Pancreas (tissue), 10 donors: Measurements from ENCODE around the gene KCNB1. TPM values are rescaled to one million over a fixed set of nuclear protein-coding genes. Genes with fewer than 3 reads are reported as not detected.

Experiments
- ATAC-seq, 4 donors: fragments of 200-7000 bp; cut with Tn5 transposase; one replicate each; pipeline versions ENCODE4 v1.8.0 to v1.9.1; 2020; ENCODE audit warnings: mild to moderate bottlenecking in 4 of 4, moderate library complexity in 4 of 4
- DNase-seq, 6 donors: peaks; one replicate each; pipeline ENCODE4 v3.0.0-alpha.2; 2020
- FAIRE-seq: peaks from 2 replicates; lab custom pipeline; 2012; peaks lifted over from hg19 to GRCh38; lab: Jason Lieb, UNC
- H3K27ac ChIP-seq, 4 donors: fragments of 200-600 bp; sonication (generic); 1 replicate in 3 of 4; 2 replicates in 1 of 4; pipeline versions ENCODE4 v1.5.0 to v1.8.0; 2020
- H3K27me3 ChIP-seq, 4 donors: fragments of 200-600 bp; one replicate each; pipeline ENCODE4 v1.8.0; 2021
- H3K36me3 ChIP-seq, 3 donors: fragments of 200-600 bp; sonication (generic) in 1 of 3; one replicate each; pipeline versions ENCODE4 v1.5.0 to v1.8.0; 2020 to 2021
- H3K4me1 ChIP-seq, 3 donors: fragments of 200-600 bp; one replicate each; pipeline ENCODE4 v1.8.0; 2021
- H3K4me3 ChIP-seq, 4 donors: fragments of 200-600 bp; sonication (generic) in 2 of 4; one replicate each; pipeline versions ENCODE4 v1.5.0 to v1.8.0; 2020 to 2021
- H3K9me3 ChIP-seq, 4 donors: fragments of 200-600 bp; one replicate each; pipeline ENCODE4 v1.8.0; 2021
- CTCF ChIP-seq, 4 donors: fragments of 200-600 bp; sonication (generic) in 3 of 4; IDR thresholded peaks; one replicate each; pipeline versions ENCODE4 v1.5.0 to v1.8.0; 2021; ENCODE audit warnings: antibody characterized with exemption in 4 of 4
- WGBS, 2 donors: extraction: QIAGEN DNeasy Blood & Tissue Kit; methylation state at CpG; one replicate each; pipeline ENCODE4 v1.1.7; 2013; 5-methylcytosine and 5-hydroxymethylcytosine counted together
- intact Hi-C, 3 donors: fragments of 100-400 bp; cut with DNase I; formaldehyde crosslinking; loops; one replicate each; pipeline versions ENCODE4 v1.11.1 to v1.14.2; 2022
- polyA plus RNA-seq, 2 donors: library from polyadenylated mRNA; stranded (reverse); fragments of 200-250 nt; gene quantifications; one replicate each; pipeline ENCODE4 v1.2.3, GENCODE V29; 2013
- total RNA-seq, 6 donors: library from RNA; stranded (reverse); fragmentation: NEBNext Ultra II Directional in 4 of 6; extraction: Animal tissue kit (Norgen Biotek cat#: 25700) in 4 of 6; gene quantifications; one replicate each; pipeline versions ENCODE4 v1.2.1 to v1.2.4, GENCODE V29; 2021 to 2023
- donor health status: healthy with polysubstance abuse.
- donor health status: DM: no; HTN: no; CAD: no; lungs with moderate emphysema.
- donor health status: DM: no; HTN: no; CAD: no.
- donor health status: control.
- donor health status: control.
- donor health status: Bipolar disorder and iron deficiency.
- donor health status: DM: yes; HTN: yes; CAD: no.
- donor health status: DM: no; HTN: no; CAD: no.
- donor health status: DM: no; HTN: no; CAD: no.
- donor health status: DM: yes; HTN: yes; CAD: no.

KCNB1 gene
- total and polyA plus RNA-seq, 8 donors: 0.28 to 2.5 (median 0.31) TPM

GRCh38 chr20:49432550-49432949 lies 49.9 kb downstream of the KCNB1 start:
- no peak for FAIRE-seq
- 73 to 75% methylated on average over 3 of the region's 3 CpGs for WGBS, 2 donors

GRCh38 chr20:49431329-49431728 lies 51.1 kb downstream of the KCNB1 start:
- H3K4me1 ChIP-seq: no peaks in the 10 kb centered on the region
- intact Hi-C loops: no loop called here
- no peak overlapping the region for H3K27ac ChIP-seq
- H3K9me3 ChIP-seq: no peaks in the 10 kb centered on the region
- DNase-seq (no peak), FAIRE-seq (no peak), ATAC-seq (no peak)
- H3K36me3 ChIP-seq: no peaks in the 10 kb centered on the region
- no peak for TF ChIP-seq CTCF (IDR thresholded peaks at IDR 0.05)
- H3K4me3 ChIP-seq: no peak overlapping the region
- 48 to 54% methylated on average over 4 of the region's 4 CpGs for WGBS, 2 donors
- H3K27me3 ChIP-seq: no peaks in the 10 kb centered on the region

More at GRCh38 chr20:49432550-49432949, 49.9 kb downstream of the KCNB1 start:
- H3K27ac ChIP-seq: no peak overlapping the region
- no peaks in the 10 kb centered on the region for H3K4me1 ChIP-seq
- no peaks in the 10 kb centered on the region for H3K9me3 ChIP-seq
- no peak for ATAC-seq
- H3K27me3 ChIP-seq: no peaks in the 10 kb centered on the region
- DNase-seq: no peak
- H3K36me3 ChIP-seq: no peaks in the 10 kb centered on the region
- TF ChIP-seq CTCF (IDR thresholded peaks at IDR 0.05): no peak
- intact Hi-C loops: no loop called here
- no peak overlapping the region for H3K4me3 ChIP-seq

GRCh38 chr20:49430320-49430719 lies 52.1 kb downstream of the KCNB1 start:
- H3K9me3 ChIP-seq: no peaks in the 10 kb centered on the region
- WGBS, 2 donors: 70 to 71% methylated on average over 2 of the region's 2 CpGs
- ATAC-seq: no peak

GRCh38 chr20:49427751-49428518 lies 54.5 kb downstream of the KCNB1 start:
- Histone ChIP-seq H3K9me3 (no peaks in the 10 kb centered on the region), H3K4me3 (no peak overlapping the region), H3K27me3 (no peaks in the 10 kb centered on the region), H3K36me3 (no peaks in the 10 kb centered on the region), H3K27ac (no peak overlapping the region), H3K4me1 (no peaks in the 10 kb centered on the region)
- intact Hi-C loops: no loop called here
- TF ChIP-seq CTCF (IDR thresholded peaks at IDR 0.05): no peak
- no peak for DNase-seq
- FAIRE-seq: no peak
- WGBS, 2 donors: 53 to 72% methylated on average over 13 of the region's 13 CpGs
- ATAC-seq: no peak

More at GRCh38 chr20:49430320-49430719, 52.1 kb downstream of the KCNB1 start:
- FAIRE-seq (no peak), DNase-seq (no peak)
- H3K27me3 ChIP-seq: no peaks in the 10 kb centered on the region
- H3K36me3 ChIP-seq: no peaks in the 10 kb centered on the region
- intact Hi-C loops: no loop called here
- no peaks in the 10 kb centered on the region for H3K4me1 ChIP-seq
- no peak overlapping the region for H3K27ac ChIP-seq
- H3K4me3 ChIP-seq: no peak overlapping the region
- TF ChIP-seq CTCF (IDR thresholded peaks at IDR 0.05): no peak

GRCh38 chr20:49426873-49427272 lies 55.6 kb downstream of the KCNB1 start:
- ATAC-seq (no peak), DNase-seq (no peak), FAIRE-seq (no peak)
- H3K9me3 ChIP-seq: no peaks in the 10 kb centered on the region
- no peaks in the 10 kb centered on the region for H3K4me1 ChIP-seq
- H3K27me3 ChIP-seq: no peaks in the 10 kb centered on the region
- H3K4me3 ChIP-seq: no peak overlapping the region
- no peaks in the 10 kb centered on the region for H3K36me3 ChIP-seq
- intact Hi-C loops: no loop called here
- no peak for TF ChIP-seq CTCF (IDR thresholded peaks at IDR 0.05)
- no peak overlapping the region for H3K27ac ChIP-seq
- 0% methylated on average over 1 of the region's 1 CpG; no CpG with 5 or more reads in 1 of the 2 donors for WGBS, 2 donors
